SU-DHL-6 (cell line): ENCODE measurements around the gene SIAH2.

Experiments used
- EZH2phosphoT487 ChIP-seq: fragments of 200-600 bp; sonication (generic), shearing (Covaris generic); conservative IDR thresholded peaks from 2 replicates; pipeline ENCODE4 v1.6.1; 2018; ENCODE audit warnings: mild to moderate bottlenecking, antibody characterized with exemption, low read length, moderate library complexity, mixed read lengths
- TF ChIP-seq, protein P1 (sequence below): fragments of 200-600 bp; sonication (generic); IDR thresholded peaks from one replicate; pipeline ENCODE4 v1.5.1; 2017; ENCODE audit warnings: antibody characterized with exemption, mild to moderate bottlenecking, low read length, moderate library complexity; ENCODE audit not compliant: insufficient read depth, poor library complexity, severe bottlenecking

DNA sequence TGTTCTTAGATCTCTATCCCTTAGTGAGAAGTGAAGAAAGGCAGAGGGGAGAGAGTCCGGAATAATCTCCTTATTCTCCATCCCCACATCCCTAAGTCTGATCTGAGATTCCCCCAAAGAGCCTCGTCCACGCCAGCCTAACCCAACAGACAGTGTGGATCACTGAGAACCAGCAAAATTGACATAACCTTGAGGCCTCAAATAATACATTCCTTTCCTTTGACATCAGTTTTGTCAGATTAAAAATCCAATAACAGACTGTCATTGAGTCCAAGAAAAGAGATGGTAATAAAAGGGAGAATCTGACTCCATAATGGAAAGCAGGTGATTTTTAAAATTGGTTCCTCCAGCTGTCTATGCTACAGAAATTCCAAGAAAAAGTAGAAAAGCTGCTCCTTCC, 7.7 kb upstream of the SIAH2 start:
- TF ChIP-seq, protein P1, sequence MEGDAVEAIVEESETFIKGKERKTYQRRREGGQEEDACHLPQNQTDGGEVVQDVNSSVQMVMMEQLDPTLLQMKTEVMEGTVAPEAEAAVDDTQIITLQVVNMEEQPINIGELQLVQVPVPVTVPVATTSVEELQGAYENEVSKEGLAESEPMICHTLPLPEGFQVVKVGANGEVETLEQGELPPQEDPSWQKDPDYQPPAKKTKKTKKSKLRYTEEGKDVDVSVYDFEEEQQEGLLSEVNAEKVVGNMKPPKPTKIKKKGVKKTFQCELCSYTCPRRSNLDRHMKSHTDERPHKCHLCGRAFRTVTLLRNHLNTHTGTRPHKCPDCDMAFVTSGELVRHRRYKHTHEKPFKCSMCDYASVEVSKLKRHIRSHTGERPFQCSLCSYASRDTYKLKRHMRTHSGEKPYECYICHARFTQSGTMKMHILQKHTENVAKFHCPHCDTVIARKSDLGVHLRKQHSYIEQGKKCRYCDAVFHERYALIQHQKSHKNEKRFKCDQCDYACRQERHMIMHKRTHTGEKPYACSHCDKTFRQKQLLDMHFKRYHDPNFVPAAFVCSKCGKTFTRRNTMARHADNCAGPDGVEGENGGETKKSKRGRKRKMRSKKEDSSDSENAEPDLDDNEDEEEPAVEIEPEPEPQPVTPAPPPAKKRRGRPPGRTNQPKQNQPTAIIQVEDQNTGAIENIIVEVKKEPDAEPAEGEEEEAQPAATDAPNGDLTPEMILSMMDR: no peak
- TF ChIP-seq EZH2phosphoT487: no peak
